HUES6 (cell line): ENCODE data around the gene CCDC196.

ENCODE experiments used
- H3K27ac ChIP-seq: 2 replicates; pipeline ENCODE4 v1.7.0; 2013; ENCODE audit warnings: low read depth, mild to moderate bottlenecking, low read length, inconsistent platforms
- H3K27me3 ChIP-seq: 2 replicates; pipeline ENCODE4 v1.6.1; 2013; ENCODE audit warnings: low read length; ENCODE audit not compliant: control insufficient read depth, insufficient read depth
- H3K36me3 ChIP-seq: 2 replicates; pipeline ENCODE4 v1.6.1; 2013; ENCODE audit warnings: low read length; ENCODE audit not compliant: control insufficient read depth, insufficient read depth
- H3K4me1 ChIP-seq: 2 replicates; pipeline ENCODE4 v1.6.1; 2013; ENCODE audit warnings: low read length; ENCODE audit not compliant: control insufficient read depth, insufficient read depth
- H3K4me3 ChIP-seq: 2 replicates; pipeline ENCODE4 v1.5.1; 2013; ENCODE audit warnings: low read depth, low read length
- H3K9ac ChIP-seq: one replicate; pipeline ENCODE4 v1.6.1; 2013; ENCODE audit warnings: mild to moderate bottlenecking, low read length
- H3K9me3 ChIP-seq: 2 replicates; pipeline ENCODE4 v1.6.1; 2013; ENCODE audit warnings: low read depth, low read length; ENCODE audit not compliant: control insufficient read depth, insufficient read depth

CCDC196 gene

GRCh38 chr14:66485910-66486421 is at the start of gene CCDC196:
Gene CCDC196, plus strand, starts transcription at chr14:66486371. Its CDS starts 132 bp downstream, at chr14:66486503.
- H3K9me3 ChIP-seq = no peaks in the 10 kb centered on the region
- no peaks in the 10 kb centered on the region for H3K36me3 ChIP-seq
- no peak within 1 kb of the TSS for H3K4me3 ChIP-seq
- no peaks in the 10 kb centered on the region for H3K4me1 ChIP-seq
- no peak within 1 kb of the TSS for H3K27ac ChIP-seq
- H3K27me3 ChIP-seq = no peaks in the 10 kb centered on the region
- H3K9ac ChIP-seq = no peak within 1 kb of the TSS

GRCh38 chr14:66440801-66441200 is 45.4 kb upstream of the CCDC196 start:
- Histone ChIP-seq H3K27ac (no peak overlapping the region), H3K4me3 (no peak overlapping the region), H3K9me3 (peaks cover 13% of the 10 kb centered on the region; the same call in 1 of the 2 replicates), H3K4me1 (no peaks in the 10 kb centered on the region), H3K36me3 (no peaks in the 10 kb centered on the region), H3K27me3 (no peaks in the 10 kb centered on the region), H3K9ac (no peak overlapping the region)

- Histone ChIP-seq H3K4me3 (no peak overlapping the region), H3K27me3 (no peaks in the 10 kb centered on the region), H3K4me1 (no peaks in the 10 kb centered on the region), H3K9me3 (peaks cover 7% of the 10 kb centered on the region; the same call in 1 of the 2 replicates), H3K27ac (no peak overlapping the region), H3K36me3 (no peaks in the 10 kb centered on the region), H3K9ac (no peak overlapping the region)
These were observed 43.1 kb upstream of the CCDC196 start for GRCh38 chr14:66442953-66443571.

- no peaks in the 10 kb centered on the region for H3K27me3 ChIP-seq
- peaks cover 5% of the 10 kb centered on the region; the same call in 1 of the 2 replicates for H3K9me3 ChIP-seq
- no peak overlapping the region for H3K27ac ChIP-seq
- no peaks in the 10 kb centered on the region for H3K4me1 ChIP-seq
- no peak overlapping the region for H3K4me3 ChIP-seq
- H3K9ac ChIP-seq = no peak overlapping the region
- no peaks in the 10 kb centered on the region for H3K36me3 ChIP-seq
These were observed 42.4 kb upstream of the CCDC196 start for GRCh38 chr14:66443785-66444184.

- H3K4me1 ChIP-seq = no peaks in the 10 kb centered on the region
- no peak overlapping the region for H3K9ac ChIP-seq
- H3K27me3 ChIP-seq = no peaks in the 10 kb centered on the region
- H3K4me3 ChIP-seq = no peak overlapping the region
- 0 out of 2 replicates have a peak, but pooled peaks cover 3% of the 10 kb centered on the region for H3K9me3 ChIP-seq
- no peaks in the 10 kb centered on the region for H3K36me3 ChIP-seq
- no peak overlapping the region for H3K27ac ChIP-seq
These were observed 41.8 kb upstream of the CCDC196 start for GRCh38 chr14:66444271-66444927.

GRCh38 chr14:66445936-66446335 is 40.2 kb upstream of the CCDC196 start:
- no peak overlapping the region for H3K4me3 ChIP-seq
- H3K4me1 ChIP-seq = no peaks in the 10 kb centered on the region
- no peak overlapping the region for H3K27ac ChIP-seq
- H3K36me3 ChIP-seq = no peaks in the 10 kb centered on the region
- H3K9ac ChIP-seq = no peak overlapping the region
- no peaks in the 10 kb centered on the region for H3K9me3 ChIP-seq
- no peaks in the 10 kb centered on the region for H3K27me3 ChIP-seq

GRCh38 chr14:66453469-66453868 is 32.7 kb upstream of the CCDC196 start:
- Histone ChIP-seq H3K9ac (no peak overlapping the region), H3K4me3 (no peak overlapping the region), H3K36me3 (no peaks in the 10 kb centered on the region), H3K4me1 (no peaks in the 10 kb centered on the region), H3K27ac (no peak overlapping the region), H3K9me3 (no peaks in the 10 kb centered on the region), H3K27me3 (no peaks in the 10 kb centered on the region)

- Histone ChIP-seq H3K9ac (no peak overlapping the region), H3K4me3 (no peak overlapping the region), H3K4me1 (no peaks in the 10 kb centered on the region), H3K27ac (no peak overlapping the region), H3K27me3 (no peaks in the 10 kb centered on the region), H3K9me3 (0 out of 2 replicates have a peak, but pooled peaks cover 6% of the 10 kb centered on the region), H3K36me3 (no peaks in the 10 kb centered on the region)
These were observed 26.6 kb upstream of the CCDC196 start for GRCh38 chr14:66459603-66460002.

GRCh38 chr14:66464261-66464660 is 21.9 kb upstream of the CCDC196 start:
- Histone ChIP-seq H3K27me3 (no peaks in the 10 kb centered on the region), H3K27ac (no peak overlapping the region), H3K9ac (no peak overlapping the region), H3K4me1 (no peaks in the 10 kb centered on the region), H3K4me3 (no peak overlapping the region), H3K36me3 (no peaks in the 10 kb centered on the region), H3K9me3 (peaks cover 28% of the 10 kb centered on the region)

- peaks cover 57% of the 10 kb centered on the region for H3K9me3 ChIP-seq
These were observed 17.3 kb upstream of the CCDC196 start for GRCh38 chr14:66468778-66469367.

GRCh38 chr14:66471584-66471983 is 14.6 kb upstream of the CCDC196 start:
- H3K36me3 ChIP-seq = no peaks in the 10 kb centered on the region
- H3K4me1 ChIP-seq = no peaks in the 10 kb centered on the region
- peaks cover 44% of the 10 kb centered on the region for H3K9me3 ChIP-seq
- no peaks in the 10 kb centered on the region for H3K27me3 ChIP-seq
- no peak overlapping the region for H3K9ac ChIP-seq
- H3K4me3 ChIP-seq = no peak overlapping the region
- no peak overlapping the region for H3K27ac ChIP-seq

More at GRCh38 chr14:66468778-66469367, 17.3 kb upstream of the CCDC196 start:
- H3K27ac ChIP-seq = no peak overlapping the region
- H3K36me3 ChIP-seq = no peaks in the 10 kb centered on the region
- H3K27me3 ChIP-seq = no peaks in the 10 kb centered on the region
- no peak overlapping the region for H3K9ac ChIP-seq
- no peaks in the 10 kb centered on the region for H3K4me1 ChIP-seq
- no peak overlapping the region for H3K4me3 ChIP-seq
